Stimulated activated CD4-positive, alpha-beta T cell treated with anti-CD3 and anti-CD28 coated beads, Interleukin-12 subunit alpha, Interleukin-12 subunit beta, amount 100 ng/mL, for 4 hours (primary cell): ENCODE measurements around the gene SLC1A3.

Experiments used
- DNase-seq: peaks from one replicate; pipeline ENCODE4 v3.0.0-alpha.2; 2020

SLC1A3 gene

GRCh38 chr5:36722900-36723299 is 116.5 kb downstream of the SLC1A3 start:
- no peak for DNase-seq

- no peak for DNase-seq
These were observed 117.5 kb downstream of the SLC1A3 start for GRCh38 chr5:36723912-36724311.

GRCh38 chr5:36724467-36725332 is 118.3 kb downstream of the SLC1A3 start:
- DNase-seq: no peak

- no peak for DNase-seq
These were observed 119.9 kb downstream of the SLC1A3 start for GRCh38 chr5:36726317-36726716.

DNA sequence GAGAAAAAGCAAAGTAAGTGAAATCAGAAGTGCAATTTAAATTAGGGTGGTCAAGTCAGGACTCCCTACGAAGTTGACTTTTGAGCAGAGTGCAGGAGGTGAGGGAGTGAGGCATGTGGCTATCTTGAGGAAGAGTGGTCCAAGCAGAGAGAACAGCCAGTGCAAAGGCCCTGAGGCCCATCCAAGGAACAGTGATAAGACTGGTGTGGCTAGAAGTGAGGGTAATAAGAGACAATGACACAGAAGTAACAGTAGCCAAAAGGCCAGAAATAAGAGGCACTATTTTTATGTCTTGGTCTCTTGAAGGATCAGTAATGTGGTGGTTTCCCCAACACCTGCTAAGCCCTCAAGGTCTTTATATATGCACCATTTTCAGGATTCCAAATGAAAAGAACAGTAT is 120.4 kb downstream of the SLC1A3 start:
- DNase-seq: no peak

GRCh38 chr5:36728697-36729543 is 122.5 kb downstream of the SLC1A3 start:
- no peak for DNase-seq

DNA sequence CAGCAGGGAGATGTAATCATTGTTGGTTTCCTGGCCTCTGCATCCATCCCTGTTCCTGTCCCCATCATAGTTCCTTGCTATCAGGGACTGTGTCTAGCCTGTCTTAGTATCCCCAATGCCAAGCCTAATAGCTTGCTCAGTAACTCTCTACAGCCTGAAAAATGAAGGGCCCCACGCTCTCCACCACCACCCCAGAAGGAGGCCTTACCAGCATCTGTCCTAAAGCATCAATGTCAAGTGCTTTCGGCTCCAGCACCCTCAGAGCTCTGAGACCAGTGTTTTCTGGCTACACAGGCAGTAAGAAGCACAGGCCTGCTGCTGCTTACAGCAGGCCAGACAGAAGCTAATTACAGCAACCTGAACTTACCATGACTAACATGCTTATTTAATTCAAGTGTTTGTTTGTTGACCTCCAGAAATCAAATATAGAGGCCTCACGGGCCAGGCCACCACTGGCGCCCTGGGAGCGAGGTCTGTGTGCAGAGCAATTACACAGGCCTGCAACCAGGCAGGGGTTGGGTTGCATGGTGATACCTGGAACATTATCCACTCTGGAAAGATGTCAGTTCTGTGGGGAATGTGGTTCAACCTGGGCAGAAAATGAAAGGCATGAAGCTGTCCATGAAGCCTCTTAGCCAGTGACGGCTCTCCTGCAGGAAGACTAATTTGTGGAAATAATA is 124.3 kb downstream of the SLC1A3 start:
- DNase-seq: no peak

GRCh38 chr5:36733183-36733582 is 126.8 kb downstream of the SLC1A3 start:
- DNase-seq: no peak

DNA sequence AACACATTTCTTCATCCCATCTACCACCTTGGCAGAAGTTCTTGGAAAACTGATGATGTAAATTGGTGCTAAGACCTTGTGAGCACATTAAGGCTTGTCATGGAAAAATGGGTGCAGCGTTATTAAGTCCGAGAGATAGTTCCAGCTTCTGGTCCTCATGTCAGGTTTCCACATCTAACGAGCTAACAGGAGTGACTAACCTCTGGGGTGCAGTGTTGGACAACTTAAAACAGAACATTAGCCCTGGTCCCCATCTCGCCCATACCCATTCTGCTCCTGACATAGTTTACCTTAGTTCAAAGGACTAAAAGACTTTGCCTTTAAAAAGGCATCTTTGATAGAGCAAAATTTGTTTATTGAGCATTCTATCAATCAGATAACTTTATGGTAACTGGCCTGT is 128.0 kb downstream of the SLC1A3 start:
- no peak for DNase-seq

DNA sequence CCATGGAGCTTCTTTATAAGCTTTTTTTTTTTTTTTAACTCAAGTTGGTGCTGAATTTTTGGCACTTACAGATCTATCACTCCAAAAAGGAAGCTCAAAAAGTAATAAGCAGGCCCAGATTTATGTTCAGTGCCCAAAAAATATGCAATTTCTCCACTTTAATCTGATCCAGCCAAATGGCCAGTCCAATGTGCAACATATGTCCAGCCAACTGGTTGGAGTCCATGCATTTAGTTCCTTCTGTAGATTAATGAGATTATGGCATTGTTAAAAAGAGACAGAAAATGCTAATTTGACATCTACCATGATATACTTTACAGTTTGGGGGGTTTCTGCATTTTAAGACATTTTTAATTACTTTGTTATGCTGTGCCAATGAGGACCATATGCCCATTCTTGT is 129.5 kb downstream of the SLC1A3 start:
- DNase-seq: no peak
